ENCODE measurements around the gene MIB2. TPM values are rescaled to one million over a fixed set of nuclear protein-coding genes. Genes with fewer than 3 reads are reported as not detected.

MIB2 gene
- total RNA-seq, 1 donor from 2014 or later: 71.0 TPM

DNA sequence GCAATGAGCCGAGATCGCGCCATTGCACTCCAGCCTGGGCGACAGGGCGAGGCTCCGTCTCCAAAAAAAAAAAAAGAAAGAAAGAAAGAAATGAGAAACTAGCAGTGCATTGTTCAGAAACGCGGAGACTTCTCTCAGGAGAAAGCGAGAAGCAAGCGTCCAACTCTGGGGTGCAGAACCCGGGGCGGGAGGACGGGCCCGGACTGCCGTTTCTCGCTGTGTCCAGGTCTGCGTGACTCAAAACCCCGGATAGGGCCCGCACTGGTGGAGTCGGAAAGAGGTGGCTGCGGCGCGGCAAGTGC is 395 bp upstream of the MIB2 start:
- no peak for DNase-seq

DNA sequence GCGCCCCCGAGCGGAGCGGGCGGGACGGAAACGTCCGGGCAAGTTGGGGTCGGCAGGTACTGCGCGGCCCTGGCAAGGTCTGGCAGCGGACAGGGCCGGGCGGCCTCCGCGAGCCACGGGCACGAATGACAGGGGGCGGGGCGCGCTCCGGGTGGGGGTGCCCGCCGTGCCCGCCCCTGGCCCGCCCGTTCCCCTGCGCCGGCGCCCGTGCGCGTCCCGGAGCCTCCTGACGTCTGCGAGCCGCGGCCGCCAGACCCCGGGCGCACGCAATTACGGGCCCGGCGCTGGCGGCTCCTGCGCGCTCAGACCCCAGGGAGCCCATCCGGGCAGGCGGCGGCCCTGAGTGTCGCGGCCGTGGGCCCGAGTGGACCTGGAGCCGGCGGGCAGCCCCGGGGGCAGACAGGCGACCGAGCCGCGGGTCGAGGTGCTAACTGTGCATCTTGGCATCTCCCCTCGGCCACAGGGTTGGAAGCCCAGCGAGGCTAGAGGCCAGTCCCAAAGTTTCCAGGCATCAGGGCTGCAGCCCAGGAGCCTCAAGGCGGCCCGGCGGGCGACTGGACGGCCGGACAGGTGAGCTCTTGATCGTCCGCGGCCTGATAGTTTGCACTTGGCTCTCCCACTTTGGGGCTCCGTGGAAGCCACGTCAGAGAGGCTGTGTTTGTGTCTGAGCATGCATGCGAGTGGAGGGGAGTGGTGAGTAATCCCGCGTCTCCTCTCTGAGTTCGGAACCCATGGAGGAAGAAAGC is 918 bp downstream of the MIB2 start:
- peak; percentile 54 for DNase-seq

- no peak for DNase-seq
Observed at GRCh38 chr1:1616838-1617237, 1.5 kb downstream of the MIB2 start.

DNA sequence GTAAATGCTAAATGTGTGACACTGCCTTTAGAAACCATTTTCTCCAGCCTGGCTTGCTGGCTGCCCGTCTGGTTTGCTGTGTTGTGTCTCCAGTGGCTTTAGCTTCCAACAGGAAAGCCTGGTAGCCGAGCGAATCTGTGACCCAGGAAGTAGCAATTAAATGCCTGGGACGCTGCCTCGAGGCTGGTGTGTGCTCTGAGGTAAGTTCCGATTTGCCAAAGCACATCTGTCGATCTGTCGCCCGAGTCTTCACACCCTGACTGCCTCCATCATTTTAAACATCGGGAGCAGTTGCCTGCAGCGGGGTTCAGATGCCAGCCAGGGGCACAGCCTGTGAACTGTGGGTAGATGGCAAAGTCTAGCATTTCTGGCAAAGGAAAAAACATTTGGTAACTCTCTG is 2.2 kb downstream of the MIB2 start:
- no peak for DNase-seq

- DNase-seq: no peak
Observed at GRCh38 chr1:1617925-1618324, 2.6 kb downstream of the MIB2 start.

DNA sequence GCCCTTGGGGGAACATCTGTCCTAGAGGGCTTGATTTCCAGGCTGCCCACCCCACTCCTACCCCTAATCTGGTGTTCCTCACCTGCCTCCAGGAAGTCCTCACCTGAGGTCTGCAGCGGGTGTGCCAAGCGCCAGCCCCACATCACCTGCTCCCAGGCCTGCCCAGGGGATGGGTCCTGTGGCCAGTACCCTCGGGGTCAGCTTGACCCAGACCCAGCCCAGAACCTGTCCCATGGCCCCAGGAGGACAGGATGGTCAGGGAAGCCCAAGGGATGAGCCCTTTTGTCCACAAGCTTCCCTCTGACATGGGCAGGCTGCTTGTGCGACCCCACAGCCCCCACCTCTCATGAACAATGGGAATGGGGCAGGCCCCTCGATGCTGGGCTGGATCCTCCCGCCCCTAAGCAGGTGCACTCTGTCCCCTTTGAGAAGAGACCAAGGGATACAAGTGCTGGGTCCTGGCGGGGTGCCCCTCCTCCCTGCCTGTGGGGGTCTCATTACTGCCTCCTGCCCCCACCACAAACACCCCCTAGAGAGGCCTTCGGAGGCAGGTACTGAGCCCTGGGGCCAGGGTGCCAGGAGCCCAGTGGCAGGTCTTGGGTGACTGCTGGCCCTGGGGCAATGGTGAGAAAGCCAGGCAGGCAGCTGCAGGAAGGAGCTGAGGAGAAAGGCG is 3.2 kb downstream of the MIB2 start:
- DNase-seq: no peak

DNA sequence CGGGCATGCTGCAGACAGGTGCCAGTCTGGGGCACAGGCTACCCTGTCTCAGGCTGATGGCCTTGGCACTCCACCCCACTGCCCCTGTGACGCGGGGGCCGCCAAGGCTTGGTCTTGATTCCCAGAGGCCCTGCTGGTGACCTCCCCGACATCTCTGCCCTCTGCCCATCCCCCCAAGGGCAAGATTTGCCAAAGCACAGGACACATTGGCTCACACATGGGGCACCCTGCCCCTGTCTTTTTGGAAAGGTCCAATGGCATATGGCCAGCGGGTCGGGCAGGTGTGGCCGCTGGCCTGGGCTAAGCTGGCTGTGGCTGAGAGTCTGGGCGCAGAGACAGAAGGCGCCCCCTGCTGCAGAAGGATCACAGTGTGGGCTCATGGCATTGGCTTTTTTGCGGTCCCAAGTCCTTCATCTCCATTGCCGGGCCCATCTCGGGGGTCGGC is 4.6 kb downstream of the MIB2 start:
- DNase-seq: peak; percentile 27

DNA sequence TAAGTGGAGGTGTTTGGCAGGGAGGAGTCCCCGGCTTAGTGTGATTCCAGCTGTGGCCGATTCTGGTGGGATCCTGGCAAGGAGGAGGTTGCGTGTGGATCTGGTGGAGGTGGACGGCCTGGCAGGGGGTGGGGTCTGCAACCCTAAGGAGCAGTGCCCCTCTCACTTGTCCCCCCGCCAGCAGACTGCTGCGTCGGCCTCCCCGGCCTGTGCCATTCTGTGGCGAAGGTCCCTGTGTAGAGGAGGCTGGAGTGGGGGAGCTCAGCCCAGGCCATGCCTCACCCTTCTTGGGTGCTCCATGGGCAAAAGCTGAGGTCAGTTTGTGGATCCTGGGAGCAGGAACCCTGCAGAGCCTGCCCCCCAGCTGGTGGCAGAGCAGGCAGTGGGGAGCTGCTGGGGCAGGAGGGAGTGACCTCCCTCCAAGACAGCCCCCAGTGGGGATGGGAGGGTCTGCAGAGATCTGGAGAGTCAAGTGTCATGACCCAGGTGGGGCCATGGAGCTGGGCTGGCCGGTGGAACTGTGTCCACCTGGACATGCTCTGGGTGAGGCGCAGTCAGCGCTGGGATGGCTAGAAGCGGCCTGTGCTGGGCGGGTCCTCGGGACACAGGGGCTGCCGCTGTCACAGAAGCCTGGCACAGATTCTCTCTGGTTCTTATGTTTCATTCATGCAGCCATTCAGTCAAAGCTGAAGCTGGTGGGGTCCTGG is 5.3 kb downstream of the MIB2 start:
- no peak for DNase-seq

DNA sequence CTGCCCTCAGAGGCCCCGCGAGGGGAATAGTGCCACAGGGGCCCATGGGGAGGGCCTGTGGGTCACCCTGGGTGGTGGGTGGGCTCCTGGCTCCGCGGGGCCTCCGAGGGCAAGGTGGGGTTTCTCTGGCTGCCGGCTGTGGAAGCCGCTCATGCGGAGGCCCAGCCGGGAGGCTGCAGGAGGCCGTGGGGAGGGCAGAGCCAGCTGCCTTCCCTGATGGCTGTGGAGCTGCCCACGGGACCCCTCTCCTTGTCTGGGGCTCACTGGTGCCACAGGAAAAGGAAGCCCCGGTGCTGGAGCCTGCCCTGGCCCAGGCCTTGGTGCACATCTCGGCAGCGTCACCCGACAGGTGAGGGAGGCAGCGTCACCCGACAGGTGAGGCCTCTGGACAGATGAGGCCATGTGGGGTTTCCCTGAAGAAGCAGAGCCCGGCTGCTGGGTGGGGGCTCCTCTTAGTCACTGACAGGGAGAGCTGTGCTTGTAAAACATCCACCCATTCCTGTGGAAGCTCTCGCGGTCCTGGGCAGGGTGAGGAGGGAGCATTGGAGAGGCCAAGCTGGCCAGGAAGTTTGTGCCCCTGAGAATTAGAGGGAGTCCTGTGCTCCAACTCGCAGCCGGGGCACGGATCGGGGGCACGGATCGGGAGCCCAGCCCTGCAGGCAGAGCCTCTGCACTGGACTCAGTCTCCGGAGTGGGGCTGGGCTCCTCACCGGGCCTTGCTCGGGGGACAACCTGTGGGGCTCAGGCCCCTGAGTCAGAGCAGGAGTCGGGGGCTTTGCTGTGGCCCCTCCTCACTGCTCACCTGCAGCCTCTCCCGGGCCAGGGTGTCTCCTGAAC is 6.1 kb downstream of the MIB2 start:
- no peak for DNase-seq

DNA sequence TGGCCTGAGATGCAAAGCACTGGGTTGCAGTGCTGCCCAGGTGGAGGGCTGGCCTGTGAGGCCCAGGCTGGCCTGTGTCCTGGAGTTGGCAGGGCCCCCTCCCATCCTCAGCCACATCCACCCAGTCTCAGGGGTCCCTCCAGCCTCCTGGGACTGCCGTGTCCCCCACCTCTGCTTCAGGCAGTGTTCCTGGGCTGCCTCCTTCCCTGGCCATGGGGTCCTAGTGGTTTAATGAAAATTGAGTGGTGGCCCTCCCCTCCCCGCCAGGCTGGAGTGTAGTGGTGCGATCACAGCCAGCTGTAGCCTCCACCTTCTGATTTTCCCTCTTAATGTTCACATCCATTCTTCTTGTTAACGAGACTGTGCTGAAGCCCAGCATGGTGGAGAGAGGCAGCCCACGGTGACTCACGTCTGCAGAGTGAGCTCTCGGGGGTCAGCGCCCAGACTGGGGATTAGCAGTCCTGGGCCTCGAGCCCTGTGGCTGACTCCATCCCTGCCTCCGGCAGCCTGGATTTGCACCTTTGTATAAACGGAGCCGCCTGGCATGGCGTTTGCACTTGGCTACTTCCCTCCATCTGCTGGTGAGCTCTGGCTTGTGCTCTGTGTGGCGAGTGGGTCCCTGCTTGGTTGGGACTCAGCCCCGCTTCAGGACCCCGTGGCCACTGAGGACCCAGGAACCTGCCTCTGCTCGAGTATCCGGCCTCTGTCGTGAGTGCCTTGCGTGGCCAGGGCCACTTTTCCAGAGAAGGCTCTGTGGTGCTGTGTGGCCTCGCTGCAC is 6.9 kb downstream of the MIB2 start:
- DNase-seq: no peak

DNA sequence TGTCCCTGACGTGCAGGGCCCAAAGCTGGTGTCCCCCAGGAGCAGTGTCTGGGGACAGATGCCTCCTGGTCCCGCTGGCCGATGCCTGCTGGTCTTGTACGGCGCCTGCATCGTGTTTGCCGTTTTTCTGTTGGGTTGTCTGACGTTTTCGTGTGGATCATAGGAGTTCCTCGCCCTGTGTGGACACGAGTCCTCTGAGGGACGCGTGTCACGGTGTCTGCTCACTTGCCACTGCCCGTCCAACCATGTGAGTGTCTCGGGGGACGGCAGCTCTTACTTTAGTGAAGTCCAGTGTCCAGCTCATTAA is 7.4 kb downstream of the MIB2 start:
- no peak for DNase-seq

- no peak for DNase-seq
Observed at GRCh38 chr1:1623181-1623630, 7.9 kb downstream of the MIB2 start.

DNA sequence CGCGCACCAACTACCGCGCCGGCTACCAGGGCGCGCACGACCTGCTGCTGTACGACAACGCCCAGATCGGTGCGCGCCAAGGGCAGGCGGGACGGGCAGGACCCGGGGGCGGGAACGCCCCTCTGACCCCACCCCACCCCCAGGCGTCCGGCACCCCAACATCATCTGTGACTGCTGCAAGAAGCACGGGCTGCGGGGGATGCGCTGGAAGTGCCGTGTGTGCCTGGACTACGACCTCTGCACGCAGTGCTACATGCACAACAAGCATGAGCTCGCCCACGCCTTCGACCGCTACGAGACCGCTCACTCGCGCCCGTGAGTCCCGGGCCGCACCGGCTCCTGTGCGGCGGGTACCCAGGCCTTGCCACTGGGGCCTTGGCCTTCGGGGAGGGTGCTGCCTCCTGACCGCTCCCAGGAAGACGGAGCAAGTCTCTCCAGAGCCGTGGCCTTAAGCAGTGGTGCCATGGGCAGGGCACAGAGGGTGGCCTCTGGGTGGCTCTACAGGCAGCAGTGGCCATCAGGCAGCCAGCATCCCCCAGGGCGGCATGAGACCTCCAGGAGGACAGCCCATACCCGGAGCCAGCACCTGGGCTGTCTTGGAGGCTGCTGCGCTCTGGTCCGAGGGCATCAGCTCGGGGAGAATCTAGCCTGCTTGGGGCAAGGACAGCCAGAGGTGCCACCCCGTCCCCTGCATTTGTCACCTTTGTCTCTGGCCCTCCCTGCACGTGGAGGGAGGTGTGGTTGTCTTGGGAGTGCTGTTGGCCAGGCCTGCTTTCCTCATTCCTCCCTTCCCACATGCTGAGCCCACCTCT is 8.5 kb downstream of the MIB2 start:
- DNase-seq: no peak

- no peak for DNase-seq
Observed at GRCh38 chr1:1624443-1625403, 9.4 kb downstream of the MIB2 start.

DNA sequence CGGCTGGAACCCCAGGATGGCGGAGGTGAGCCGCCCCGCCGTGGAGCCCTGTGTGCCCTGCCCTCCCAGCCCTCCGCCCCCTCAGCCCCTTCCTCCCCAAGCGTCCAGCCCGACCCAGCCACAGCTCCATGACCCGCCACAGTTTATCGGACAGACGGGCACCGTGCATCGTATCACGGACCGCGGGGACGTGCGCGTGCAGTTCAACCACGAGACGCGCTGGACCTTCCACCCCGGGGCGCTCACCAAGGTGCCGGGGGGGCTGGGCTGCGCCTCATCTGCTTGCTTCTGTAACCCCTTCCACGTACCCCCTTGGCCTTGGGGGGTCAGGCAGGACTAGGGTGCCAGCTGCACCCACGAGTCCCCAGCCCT is 10.1 kb downstream of the MIB2 start:
- no peak for DNase-seq

GRCh38 chr1:1625824-1626206 is 10.5 kb downstream of the MIB2 start:
- no peak for DNase-seq

- no peak for DNase-seq
Observed at GRCh38 chr1:1626207-1627141, 11.2 kb downstream of the MIB2 start.

GRCh38 chr1:1627261-1627828 is 12.0 kb downstream of the MIB2 start:
- DNase-seq: no peak

Data from dermis blood vessel endothelial cell (primary cell).